GM20000 (cell line): ENCODE measurements around the gene RNF31.
A peak's percentile ranks its signal among the peaks of the same experiment; 100 is the strongest.

ENCODE experiments used
- DNase-seq: peaks from one replicate; pipeline ENCODE4 v3.0.0; 2012; ENCODE audit warnings: low spot score
- TF ChIP-seq, protein P1 (sequence below): IDR thresholded peaks from 2 replicates; pipeline ENCODE4 v1.5.1; 2012; ENCODE audit warnings: mild to moderate bottlenecking, control low read depth; ENCODE audit errors: extremely low read depth, missing control alignments

The RNF31 gene

GRCh38 chr14:24144451-24144850, 2.8 kb upstream of the RNF31 start:
- TF ChIP-seq, protein P1, sequence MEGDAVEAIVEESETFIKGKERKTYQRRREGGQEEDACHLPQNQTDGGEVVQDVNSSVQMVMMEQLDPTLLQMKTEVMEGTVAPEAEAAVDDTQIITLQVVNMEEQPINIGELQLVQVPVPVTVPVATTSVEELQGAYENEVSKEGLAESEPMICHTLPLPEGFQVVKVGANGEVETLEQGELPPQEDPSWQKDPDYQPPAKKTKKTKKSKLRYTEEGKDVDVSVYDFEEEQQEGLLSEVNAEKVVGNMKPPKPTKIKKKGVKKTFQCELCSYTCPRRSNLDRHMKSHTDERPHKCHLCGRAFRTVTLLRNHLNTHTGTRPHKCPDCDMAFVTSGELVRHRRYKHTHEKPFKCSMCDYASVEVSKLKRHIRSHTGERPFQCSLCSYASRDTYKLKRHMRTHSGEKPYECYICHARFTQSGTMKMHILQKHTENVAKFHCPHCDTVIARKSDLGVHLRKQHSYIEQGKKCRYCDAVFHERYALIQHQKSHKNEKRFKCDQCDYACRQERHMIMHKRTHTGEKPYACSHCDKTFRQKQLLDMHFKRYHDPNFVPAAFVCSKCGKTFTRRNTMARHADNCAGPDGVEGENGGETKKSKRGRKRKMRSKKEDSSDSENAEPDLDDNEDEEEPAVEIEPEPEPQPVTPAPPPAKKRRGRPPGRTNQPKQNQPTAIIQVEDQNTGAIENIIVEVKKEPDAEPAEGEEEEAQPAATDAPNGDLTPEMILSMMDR, result no peak
- DNase-seq, result no peak

DNA sequence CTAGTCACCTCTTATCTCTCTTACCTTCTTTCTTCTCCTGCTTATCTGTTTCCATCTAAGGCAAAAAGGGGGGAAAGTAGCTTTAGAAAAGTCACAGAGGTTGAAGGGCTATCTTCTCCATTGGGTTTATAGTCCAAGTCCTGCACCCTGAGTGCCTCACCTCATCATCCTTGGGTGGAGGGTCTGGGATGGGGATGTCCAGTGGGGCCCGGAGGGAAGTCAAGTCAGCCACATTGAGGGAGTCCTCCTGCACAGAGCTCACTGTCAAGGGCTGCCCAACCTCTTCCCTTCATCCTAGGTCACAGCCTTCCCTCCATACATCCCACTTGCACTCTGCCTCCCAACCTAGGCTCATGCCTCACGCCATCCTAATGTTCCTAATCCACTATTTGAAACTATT, 2.1 kb upstream of the RNF31 start:
- DNase-seq, result no peak
- TF ChIP-seq, protein P1, result no peak

- no peak for DNase-seq
- TF ChIP-seq, protein P1, result no peak
These were observed 1.4 kb upstream of the RNF31 start for GRCh38 chr14:24145690-24146452.

GRCh38 chr14:24146453-24146977, 783 bp upstream of the RNF31 start, which contains the start of gene PSME2:
Gene PSME2 (minus strand): TSS chr14:24146610. CDS start chr14:24146581, 29 bp downstream.
- peak; percentile 97 for DNase-seq
- TF ChIP-seq, protein P1, result no peak

GRCh38 chr14:24147761-24148428, 597 bp downstream of the RNF31 start:
- TF ChIP-seq, protein P1, result no peak
- no peak for DNase-seq

GRCh38 chr14:24149302-24149969, 2.1 kb downstream of the RNF31 start:
- TF ChIP-seq, protein P1, result no peak
- DNase-seq, result no peak
